K562 (cell line): Measurements from ENCODE around the gene BRD3. TPM values are rescaled to one million over a fixed set of nuclear protein-coding genes. Genes with fewer than 3 reads are reported as not detected.
A peak's percentile ranks its signal among the peaks of the same experiment; 100 is the strongest.

Source experiments
- ATAC-seq: fragments of 200-7000 bp; cut with Tn5 transposase; 3 replicates; pipeline ENCODE4 v1.9.1; 2020; ENCODE audit warnings: moderate library complexity
- BruUV-seq: library from RNA; stranded (reverse); fragments of 400-500 nt; replicated peaks from 2 replicates; lab custom pipeline; 2021; lab: Mats Ljungman, UMichigan
- CTCF ChIA-PET: fragments of 300-600 bp; formaldehyde crosslinking; extraction: SDS; loops from one replicate; lab custom pipeline; 2021; ENCODE audit warnings: low intra/inter-chr PET ratio; lab: Yijun Ruan, JAX
- POLR2A ChIA-PET: fragments of 300-600, 350-650 bp; sonication (Branson Sonifier 250); formaldehyde crosslinking; extraction: SDS; loops from one replicate; lab custom pipeline; 2021; ENCODE audit warnings: antibody characterized with exemption, inconsistent platforms; lab: Yijun Ruan, JAX
- DNase-seq, 4 experiments: peaks; one replicate each; pipeline versions ENCODE4 v3.0.0 to v3.0.0-alpha.2; 2011 to 2018; ENCODE audit warnings: low spot score in 3 of 4, mixed read lengths in 3 of 4; ENCODE audit errors: extremely low read depth in 1 of 4
- FAIRE-seq: peaks from 2 replicates; lab custom pipeline; 2011; peaks lifted over from hg19 to GRCh38; lab: Jason Lieb, UNC
- H2AFZ ChIP-seq: 2 replicates; pipeline ENCODE4 v1.6.0; 2011; ENCODE audit warnings: low read depth, low read length, control low read depth, inconsistent platforms
- H3K27ac ChIP-seq: fragments of 200-600 bp; 3 replicates; pipeline ENCODE4 v1.8.0; 2011; ENCODE audit warnings: low read depth, mild to moderate bottlenecking, control low read depth, inconsistent platforms, low read length, moderate library complexity, mixed read lengths; ENCODE audit errors: extremely low read depth
- H3K27me3 ChIP-seq, 2 experiments: fragments of 300-600 bp in 1 of 2; 2 replicates in 1 of 2; 3 replicates in 1 of 2; pipeline versions ENCODE4 v1.6.0 to v1.8.0; 2011; ENCODE audit warnings: inconsistent platforms in 2 of 2, low read length in 2 of 2, mild to moderate bottlenecking in 1 of 2, mixed read lengths in 1 of 2, moderate library complexity in 1 of 2; ENCODE audit not compliant: control insufficient read depth in 2 of 2, insufficient read depth in 2 of 2
- H3K36me3 ChIP-seq: fragments of 300-600 bp; 3 replicates; pipeline ENCODE4 v1.8.0; 2011; ENCODE audit warnings: mild to moderate bottlenecking, low read length, inconsistent platforms; ENCODE audit not compliant: control insufficient read depth, insufficient read depth
- H3K4me1 ChIP-seq, 2 experiments: fragments of 200-600 bp in 1 of 2; replicated peaks in 1 of 2; 2 replicates in 1 of 2; 3 replicates in 1 of 2; pipeline versions ENCODE4 v1.5.1 to v1.8.0; 2011; ENCODE audit warnings: inconsistent platforms in 2 of 2, low read length in 2 of 2, mild to moderate bottlenecking in 1 of 2, mixed read lengths in 1 of 2, moderate library complexity in 1 of 2; ENCODE audit not compliant: control insufficient read depth in 2 of 2, insufficient read depth in 2 of 2
- H3K4me2 ChIP-seq: 2 replicates; pipeline ENCODE4 v1.6.1; 2011; ENCODE audit warnings: low read length, control low read depth, inconsistent platforms, mixed read lengths; ENCODE audit not compliant: insufficient read depth
- H3K4me3 ChIP-seq: fragments of 200-600 bp; sonication (generic), shearing (Covaris generic); 2 replicates; pipeline ENCODE4 v1.5.1; 2016; ENCODE audit warnings: control low read depth, inconsistent platforms
- H3K79me2 ChIP-seq: fragments of 200-600 bp; 3 replicates; pipeline ENCODE4 v1.8.0; 2011; ENCODE audit warnings: low read length, inconsistent platforms; ENCODE audit not compliant: control insufficient read depth, insufficient read depth
- H3K9ac ChIP-seq, 2 experiments: 2 replicates each; pipeline versions ENCODE4 v1.6.0 to v1.6.1; 2011; ENCODE audit warnings: low read depth in 2 of 2, low read length in 2 of 2, control low read depth in 1 of 2, inconsistent platforms in 1 of 2, mild to moderate bottlenecking in 1 of 2, mixed read lengths in 1 of 2; ENCODE audit not compliant: insufficient read depth in 1 of 2
- H3K9me1 ChIP-seq: one replicate; pipeline ENCODE4 v1.6.0; 2011; ENCODE audit warnings: inconsistent platforms, mild to moderate bottlenecking, low read length, moderate library complexity; ENCODE audit not compliant: control insufficient read depth, insufficient read depth
- H3K9me3 ChIP-seq: replicated peaks from 2 replicates; pipeline ENCODE4 v1.5.1; 2011; ENCODE audit warnings: low read depth, low read length, inconsistent platforms; ENCODE audit not compliant: control insufficient read depth, insufficient read depth
- H4K20me1 ChIP-seq: replicated peaks from 2 replicates; pipeline ENCODE4 v1.6.1; 2011; ENCODE audit warnings: low read length, inconsistent platforms, mixed read lengths; ENCODE audit not compliant: control insufficient read depth, insufficient read depth
- COPS2 ChIP-seq: fragments of 450-650 bp; conservative IDR thresholded peaks from 2 replicates; pipeline ENCODE4 v1.6.1; 2016; ENCODE audit warnings: mild to moderate bottlenecking, moderate library complexity
- DACH1 ChIP-seq: fragments of 450-650 bp; IDR thresholded peaks from 2 replicates; pipeline ENCODE4 v1.6.1; 2018; ENCODE audit not compliant: partially characterized antibody
- MEF2A ChIP-seq: IDR thresholded peaks from 2 replicates; pipeline ENCODE4 v1.6.1; 2011; ENCODE audit warnings: low read depth, mild to moderate bottlenecking, low read length, moderate library complexity; ENCODE audit not compliant: control insufficient read depth
- PHF20 ChIP-seq: fragments of 450-650 bp; IDR thresholded peaks from 2 replicates; pipeline ENCODE4 v1.6.1; 2018; ENCODE audit not compliant: partially characterized antibody
- POLR2AphosphoS5 ChIP-seq: IDR thresholded peaks from 2 replicates; pipeline ENCODE4 v1.6.1; 2011; ENCODE audit warnings: mild to moderate bottlenecking, low read depth, low read length, moderate library complexity; ENCODE audit not compliant: control insufficient read depth, insufficient read depth
- POLR2G ChIP-seq: fragments of 200-400 bp; formaldehyde crosslinking; IDR thresholded peaks from 2 replicates; pipeline ENCODE4 v1.6.1; 2017; ENCODE audit warnings: low read depth, mild to moderate bottlenecking, antibody characterized with exemption, low read length, moderate library complexity
- TCF3 ChIP-seq: sonication (generic); formaldehyde crosslinking; IDR thresholded peaks from 2 replicates; pipeline ENCODE4 v1.4.0; 2020; ENCODE audit warnings: mild to moderate bottlenecking, missing genetic modification reagents
- TCF7 ChIP-seq: sonication (generic); IDR thresholded peaks from 2 replicates; pipeline ENCODE4 v1.6.1; 2016; ENCODE audit warnings: antibody characterized with exemption, borderline replicate concordance
- TSC22D4 ChIP-seq: fragments of 450-650 bp; IDR thresholded peaks from 2 replicates; pipeline ENCODE4 v1.6.1; 2016; ENCODE audit warnings: missing genetic modification characterization, missing biosample characterization, control low read depth
- WGBS: fragments of 100-300 bp; shearing (Covaris generic); methylation state at CpG from one replicate; pipeline ENCODE4 v1.1.6; 2016; ENCODE audit warnings: low coverage, mixed read lengths; ENCODE audit not compliant: insufficient coverage; ENCODE audit errors: missing lambda C conversion rate; 5-methylcytosine and 5-hydroxymethylcytosine counted together
- in situ Hi-C: fragments of 300-500 bp; cut with MboI; formaldehyde crosslinking; loops from 4 replicates; pipeline ENCODE4 v1.15.0; 2018; ENCODE audit warnings: inconsistent platforms, mixed read lengths
- intact Hi-C: fragments of 100-400 bp; cut with micrococcal nuclease; formaldehyde crosslinking; loops from 2 replicates; pipeline ENCODE4 v1.14.2; 2022
- polyA plus RNA-seq, 8 experiments: library from polyadenylated mRNA; depleted of rRNA in 4 of 8; stranded (reverse) in 5 of 8; unstranded in 3 of 8; fragments of >200 nt; fragmentation: Nextera tagmentation in 2 of 8; fragmentation: Illumina TruSeq in 1 of 8; extraction: Ambion mirVana in 2 of 8; extraction: Trizol in 1 of 8; gene quantifications; 2 replicates each; pipeline versions ENCODE4 v1.2.1 to v1.2.3, GENCODE V29; 2011 to 2014; ENCODE audit warnings: inconsistent platforms in 1 of 8, missing spikeins in 1 of 8
- total RNA-seq, 7 experiments: library from RNA; depleted of rRNA in 6 of 7; stranded (reverse); fragments of >200 nt in 6 of 7; fragmentation: Illumina TruSeq in 2 of 7; extraction: Trizol in 2 of 7; gene quantifications; 2 replicates each; pipeline versions ENCODE4 v1.2.1 to v1.2.3, GENCODE V29; 2011 to 2021; ENCODE audit warnings: low replicate concordance in 1 of 7
- TF ChIP-seq, protein P1 (sequence below): sonication (generic); formaldehyde crosslinking; IDR thresholded peaks from 2 replicates; pipeline ENCODE4 v1.5.0; 2020; ENCODE audit warnings: missing genetic modification reagents
- TF ChIP-seq, protein P2 (sequence below): fragments of 250-450 bp; sonication (Bioruptor Pico); IDR thresholded peaks from 2 replicates; pipeline ENCODE4 v1.8.0; 2022; ENCODE audit warnings: inconsistent platforms, mild to moderate bottlenecking, moderate library complexity, borderline replicate concordance

Gene BRD3
- total and polyA plus RNA-seq, 9 of the 15 experiments (the other 6 are each of a cell fraction or from before 2014, with no cell fraction given), result 0.82 to 37.1 (median 4.2) TPM

DNA sequence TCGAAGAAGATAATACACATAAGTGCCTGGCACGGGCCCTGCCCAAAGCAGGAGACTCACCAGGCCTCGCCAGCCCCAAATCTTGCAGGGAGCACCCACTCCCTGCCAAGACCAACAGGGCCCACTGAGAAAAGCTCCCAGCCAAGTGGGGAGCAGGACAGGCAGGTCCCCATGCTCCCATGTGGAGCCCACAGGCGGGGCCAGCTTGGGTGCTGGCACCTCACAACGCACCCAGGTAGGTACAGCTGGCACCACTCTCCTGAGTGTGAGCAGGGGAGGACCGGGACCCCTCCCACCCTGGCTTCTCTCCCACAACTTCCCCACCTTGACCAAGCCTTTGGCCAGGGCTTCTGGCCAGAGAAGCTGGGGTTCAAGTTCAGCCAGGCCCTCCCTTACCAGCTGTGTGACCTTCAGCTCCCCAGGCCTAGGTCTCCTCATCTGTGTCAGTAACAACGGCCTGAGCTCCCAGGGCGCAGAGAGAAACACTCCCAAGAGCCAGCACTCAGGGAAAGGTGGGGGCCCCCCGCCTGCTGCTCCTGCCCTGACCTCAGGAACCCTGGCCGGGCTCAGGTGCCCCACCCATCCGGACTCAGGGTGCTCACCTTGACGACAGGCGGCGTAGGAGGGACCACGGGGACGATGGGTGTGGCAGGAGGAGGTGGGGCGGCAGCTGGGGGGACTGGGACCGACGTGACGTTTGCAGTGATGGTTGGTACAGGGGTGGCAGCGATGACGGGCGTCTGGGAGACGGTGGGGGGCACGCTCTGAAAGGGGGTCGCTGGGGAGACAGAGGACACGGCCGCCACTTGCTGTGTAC, 17.8 kb downstream of the BRD3 start:
- WGBS, result 79% methylated on average over 27 of the region's 28 CpGs
- ChIA-PET CTCF (no interaction called here), POLR2A (interaction anchor here (0.6 to 1.1 kb wide), 3 partner anchors 17 to 540 kb away, joined by 3 read pairs; no protein-coding TSS in a partner anchor)
- intact Hi-C loops, result no loop called here
- H3K36me3 ChIP-seq, result peaks cover 62% of the 10 kb centered on the region; the same call in 1 of the 3 replicates
- no peak for FAIRE-seq
- H3K27me3 ChIP-seq, result no peaks in the 10 kb centered on the region
- in situ Hi-C loops, result no loop called here
- no peaks in the 10 kb centered on the region; the same call in 2 of the 3 replicates for H3K79me2 ChIP-seq
- no peak overlapping the region for H3K4me3 ChIP-seq
- TF ChIP-seq POLR2G, result 0 out of 2 replicates have a peak, but pooled peaks have one; percentile 26
- TF ChIP-seq TCF3 (CRISPR knock-in tag), result no peak
- TF ChIP-seq PHF20, result no peak
- no peak overlapping the region for H3K9ac ChIP-seq
- H3K4me1 ChIP-seq, result peaks cover 0 to 36% of the 10 kb centered on the region in 2 experiments; a peak in 2 of 5 replicates
- DNase-seq, result peak in 2 of 4 experiments; percentile 35 to 39
- peak; percentile 46 for ATAC-seq
- BruUV-seq, result no TSS peak
- H4K20me1 ChIP-seq, result no peaks in the 10 kb centered on the region; the same call in 1 of the 2 replicates
- H3K4me2 ChIP-seq, result no peak overlapping the region
- H3K9me3 ChIP-seq, result no peaks in the 10 kb centered on the region
- no peaks in the 10 kb centered on the region for H3K9me1 ChIP-seq
- no peak overlapping the region for H3K27ac ChIP-seq
- no peak overlapping the region for H2AFZ ChIP-seq

DNA sequence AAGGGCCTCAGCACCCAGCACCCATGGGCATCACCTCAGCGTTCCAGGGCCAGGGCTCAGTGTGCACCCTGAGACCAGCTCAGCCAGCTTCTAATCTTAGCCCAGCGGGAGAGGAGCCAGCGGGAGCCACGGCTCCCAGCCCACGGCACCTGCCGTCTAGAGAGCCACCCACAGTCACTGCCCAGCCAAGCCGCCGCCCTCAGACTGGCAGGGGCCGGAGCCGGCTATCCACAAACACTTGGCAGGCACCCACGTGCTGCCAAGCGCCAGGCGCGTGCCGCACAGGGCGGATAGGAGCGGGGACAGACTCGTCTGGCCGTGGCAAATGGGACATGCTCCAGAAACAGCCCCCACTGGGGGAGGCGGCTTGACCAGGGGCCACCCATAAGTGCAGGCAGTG, 18.6 kb downstream of the BRD3 start:
- Histone ChIP-seq H3K4me2 (no peak overlapping the region), H3K9me3 (no peaks in the 10 kb centered on the region), H3K79me2 (no peaks in the 10 kb centered on the region), H3K9ac (no peak overlapping the region; a peak in 1 of 4 replicates), H2AFZ (no peak overlapping the region), H3K4me3 (no peak overlapping the region), H4K20me1 (no peaks in the 10 kb centered on the region; the same call in 1 of the 2 replicates), H3K27me3 (no peaks in the 10 kb centered on the region), H3K36me3 (peaks cover 63% of the 10 kb centered on the region; the same call in 1 of the 3 replicates), H3K9me1 (no peaks in the 10 kb centered on the region), H3K27ac (no peak overlapping the region), H3K4me1 (peaks cover 0 to 32% of the 10 kb centered on the region in 2 experiments; a peak in 2 of 5 replicates)
- ATAC-seq, result no peak
- DNase-seq, result no peak
- CTCF ChIA-PET, result no interaction called here
- POLR2A ChIA-PET, result interaction anchor here (1.1 kb wide), 1 partner anchor 17 kb away, joined by 3 read pairs; no protein-coding TSS in a partner anchor
- WGBS, result 92% methylated on average over 12 of the region's 20 CpGs
- TF ChIP-seq POLR2AphosphoS5 (no peak), MEF2A (no peak), TSC22D4 (tag) (no peak), POLR2G (0 out of 2 replicates have a peak, but pooled peaks have one; percentile 14), DACH1 (no peak), COPS2 (no peak), TCF7 (no peak)
- TF ChIP-seq, protein P1, sequence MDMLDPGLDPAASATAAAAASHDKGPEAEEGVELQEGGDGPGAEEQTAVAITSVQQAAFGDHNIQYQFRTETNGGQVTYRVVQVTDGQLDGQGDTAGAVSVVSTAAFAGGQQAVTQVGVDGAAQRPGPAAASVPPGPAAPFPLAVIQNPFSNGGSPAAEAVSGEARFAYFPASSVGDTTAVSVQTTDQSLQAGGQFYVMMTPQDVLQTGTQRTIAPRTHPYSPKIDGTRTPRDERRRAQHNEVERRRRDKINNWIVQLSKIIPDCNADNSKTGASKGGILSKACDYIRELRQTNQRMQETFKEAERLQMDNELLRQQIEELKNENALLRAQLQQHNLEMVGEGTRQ (CRISPR knock-in tag), result no peak
- TF ChIP-seq, protein P2, sequence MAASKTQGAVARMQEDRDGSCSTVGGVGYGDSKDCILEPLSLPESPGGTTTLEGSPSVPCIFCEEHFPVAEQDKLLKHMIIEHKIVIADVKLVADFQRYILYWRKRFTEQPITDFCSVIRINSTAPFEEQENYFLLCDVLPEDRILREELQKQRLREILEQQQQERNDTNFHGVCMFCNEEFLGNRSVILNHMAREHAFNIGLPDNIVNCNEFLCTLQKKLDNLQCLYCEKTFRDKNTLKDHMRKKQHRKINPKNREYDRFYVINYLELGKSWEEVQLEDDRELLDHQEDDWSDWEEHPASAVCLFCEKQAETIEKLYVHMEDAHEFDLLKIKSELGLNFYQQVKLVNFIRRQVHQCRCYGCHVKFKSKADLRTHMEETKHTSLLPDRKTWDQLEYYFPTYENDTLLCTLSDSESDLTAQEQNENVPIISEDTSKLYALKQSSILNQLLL (CRISPR knock-in tag), result no peak
- intact Hi-C loops, result no loop called here
- in situ Hi-C loops, result no loop called here
- no peak for FAIRE-seq
- BruUV-seq, result no TSS peak
